DOHH2 (cell line): ENCODE measurements around the gene TNNT2.

Experiments used
- EZH2phosphoT487 ChIP-seq: fragments of 200-600 bp; sonication (generic); IDR thresholded peaks from 2 replicates; pipeline ENCODE4 v1.6.1; 2017; ENCODE audit warnings: borderline replicate concordance, mild to moderate bottlenecking, antibody characterized with exemption, low read length, moderate library complexity, mixed read lengths
- TF ChIP-seq, protein P1 (sequence below): fragments of 200-600 bp; sonication (generic); IDR thresholded peaks from one replicate; pipeline ENCODE4 v1.5.1; 2014; ENCODE audit warnings: antibody characterized with exemption, mild to moderate bottlenecking, low read depth, low read length; ENCODE audit not compliant: poor library complexity, severe bottlenecking

DNA sequence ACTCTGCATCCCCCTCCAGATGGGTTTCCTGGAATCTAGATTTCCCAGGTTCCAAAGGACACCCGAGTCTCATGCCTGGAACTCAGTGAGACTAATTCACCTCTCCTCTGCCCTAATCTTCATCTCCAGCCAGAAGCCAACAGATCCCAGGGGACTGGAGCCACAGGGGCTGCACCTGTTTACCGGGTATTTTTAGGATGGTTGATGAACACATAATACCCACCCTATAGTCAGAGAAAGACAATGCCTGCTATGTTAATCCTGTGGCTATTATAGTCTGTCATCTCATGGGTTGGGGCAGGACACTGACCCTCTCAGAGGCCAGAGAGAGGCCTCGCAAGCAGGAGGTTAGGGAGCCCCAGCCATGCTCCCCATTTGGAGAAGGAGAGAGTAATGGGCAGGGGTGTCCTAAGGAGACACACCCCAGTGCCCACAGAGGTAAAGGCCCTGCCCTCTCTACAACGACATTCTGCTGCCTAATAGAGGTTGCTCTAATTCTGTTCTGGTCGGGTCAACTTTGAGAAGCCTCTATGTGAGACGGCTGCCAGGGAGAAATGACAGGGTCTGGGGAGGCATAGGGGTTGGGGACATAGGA, 45.1 kb upstream of the TNNT2 start:
- TF ChIP-seq, protein P1, sequence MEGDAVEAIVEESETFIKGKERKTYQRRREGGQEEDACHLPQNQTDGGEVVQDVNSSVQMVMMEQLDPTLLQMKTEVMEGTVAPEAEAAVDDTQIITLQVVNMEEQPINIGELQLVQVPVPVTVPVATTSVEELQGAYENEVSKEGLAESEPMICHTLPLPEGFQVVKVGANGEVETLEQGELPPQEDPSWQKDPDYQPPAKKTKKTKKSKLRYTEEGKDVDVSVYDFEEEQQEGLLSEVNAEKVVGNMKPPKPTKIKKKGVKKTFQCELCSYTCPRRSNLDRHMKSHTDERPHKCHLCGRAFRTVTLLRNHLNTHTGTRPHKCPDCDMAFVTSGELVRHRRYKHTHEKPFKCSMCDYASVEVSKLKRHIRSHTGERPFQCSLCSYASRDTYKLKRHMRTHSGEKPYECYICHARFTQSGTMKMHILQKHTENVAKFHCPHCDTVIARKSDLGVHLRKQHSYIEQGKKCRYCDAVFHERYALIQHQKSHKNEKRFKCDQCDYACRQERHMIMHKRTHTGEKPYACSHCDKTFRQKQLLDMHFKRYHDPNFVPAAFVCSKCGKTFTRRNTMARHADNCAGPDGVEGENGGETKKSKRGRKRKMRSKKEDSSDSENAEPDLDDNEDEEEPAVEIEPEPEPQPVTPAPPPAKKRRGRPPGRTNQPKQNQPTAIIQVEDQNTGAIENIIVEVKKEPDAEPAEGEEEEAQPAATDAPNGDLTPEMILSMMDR: no peak
- TF ChIP-seq EZH2phosphoT487: no peak
